ENCODE measurements around the gene RRP1.

The RRP1 gene

GRCh38 chr21:43847301-43847700 is 57.9 kb downstream of the RRP1 start:
- H3K4me1 ChIP-seq (ENCODE audit: control insufficient read depth, insufficient read depth, low read length, poor library complexity, severe bottlenecking): no peaks in the 10 kb centered on the region
- WGBS, 2 experiments (ENCODE audit: insufficient coverage in 2 of 2): 95 to 97% methylated on average over 14 of the region's 14 CpGs
- no peaks in the 10 kb centered on the region for H3K9me3 ChIP-seq (ENCODE audit: control insufficient read depth, low read length)
- no peak overlapping the region for H3K4me3 ChIP-seq (ENCODE audit: extremely low read depth, insufficient read depth, low read length, poor library complexity, severe bottlenecking)
- H3K36me3 ChIP-seq (ENCODE audit: control insufficient read depth, insufficient read depth, low read length): no peaks in the 10 kb centered on the region
- H3K27ac ChIP-seq (ENCODE audit: low read depth, low read length, severe bottlenecking): no peak overlapping the region

- 91 to 96% methylated on average over 8 to 10 of the region's 10 CpGs for WGBS, 2 experiments (ENCODE audit: insufficient coverage in 2 of 2)
- no peak overlapping the region for H3K27ac ChIP-seq (ENCODE audit: low read depth, low read length, severe bottlenecking)
- no peaks in the 10 kb centered on the region for H3K36me3 ChIP-seq (ENCODE audit: control insufficient read depth, insufficient read depth, low read length)
These were observed 59.4 kb downstream of the RRP1 start for GRCh38 chr21:43848771-43849170.

GRCh38 chr21:43849532-43850299 is 60.3 kb downstream of the RRP1 start:
- Histone ChIP-seq H3K4me3 (ENCODE audit: extremely low read depth, insufficient read depth, low read length, poor library complexity, severe bottlenecking) (no peak overlapping the region), H3K27ac (ENCODE audit: low read depth, low read length, severe bottlenecking) (no peak overlapping the region), H3K4me1 (ENCODE audit: control insufficient read depth, insufficient read depth, low read length, poor library complexity, severe bottlenecking) (no peaks in the 10 kb centered on the region), H3K9me3 (ENCODE audit: control insufficient read depth, low read length) (no peaks in the 10 kb centered on the region), H3K36me3 (ENCODE audit: control insufficient read depth, insufficient read depth, low read length) (no peaks in the 10 kb centered on the region)
- WGBS, 2 experiments (ENCODE audit: insufficient coverage in 2 of 2): 83 to 84% methylated on average over 10 to 13 of the region's 13 CpGs

More at GRCh38 chr21:43848771-43849170, 59.4 kb downstream of the RRP1 start:
- H3K4me3 ChIP-seq (ENCODE audit: extremely low read depth, insufficient read depth, low read length, poor library complexity, severe bottlenecking): no peak overlapping the region
- no peaks in the 10 kb centered on the region for H3K9me3 ChIP-seq (ENCODE audit: control insufficient read depth, low read length)
- no peaks in the 10 kb centered on the region for H3K4me1 ChIP-seq (ENCODE audit: control insufficient read depth, insufficient read depth, low read length, poor library complexity, severe bottlenecking)

DNA sequence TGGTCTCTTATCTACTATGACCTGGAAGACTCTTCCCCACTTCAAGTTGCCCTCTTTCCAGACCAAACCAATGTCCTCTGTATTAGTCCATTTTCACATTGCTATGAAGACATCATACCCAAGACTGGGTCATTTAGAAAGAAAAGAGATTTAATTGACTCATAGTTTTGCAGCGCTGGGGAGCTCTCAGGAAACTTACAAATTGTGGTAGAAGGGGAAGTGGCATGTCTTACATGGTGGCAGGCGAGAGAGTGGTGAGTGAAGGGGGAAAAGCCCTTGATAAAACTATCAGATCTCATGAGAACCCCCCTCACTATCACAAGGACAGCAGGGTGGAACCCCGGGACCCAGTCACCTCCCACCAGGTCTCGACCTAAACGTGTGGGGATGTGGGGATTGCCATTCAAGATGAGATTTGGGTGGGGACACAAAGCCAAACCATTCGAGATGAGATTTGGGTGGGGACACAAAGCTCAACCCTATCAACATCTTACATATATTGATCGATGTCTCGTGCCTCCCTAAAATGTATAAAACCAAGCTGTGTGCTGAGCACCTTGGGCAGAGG is 61.4 kb downstream of the RRP1 start:
- WGBS, 2 experiments (ENCODE audit: insufficient coverage in 2 of 2): 80 to 86% methylated on average over 1 to 2 of the region's 8 CpGs
- no peak overlapping the region for H3K27ac ChIP-seq (ENCODE audit: low read depth, low read length, severe bottlenecking)
- H3K9me3 ChIP-seq (ENCODE audit: control insufficient read depth, low read length): no peaks in the 10 kb centered on the region
- H3K36me3 ChIP-seq (ENCODE audit: control insufficient read depth, insufficient read depth, low read length): no peaks in the 10 kb centered on the region
- H3K4me1 ChIP-seq (ENCODE audit: control insufficient read depth, insufficient read depth, low read length, poor library complexity, severe bottlenecking): no peaks in the 10 kb centered on the region
- H3K4me3 ChIP-seq (ENCODE audit: extremely low read depth, insufficient read depth, low read length, poor library complexity, severe bottlenecking): no peak overlapping the region

- 82 to 91% methylated on average over 9 to 10 of the region's 12 CpGs for WGBS, 2 experiments (ENCODE audit: insufficient coverage in 2 of 2)
- no peak overlapping the region for H3K4me3 ChIP-seq (ENCODE audit: extremely low read depth, insufficient read depth, low read length, poor library complexity, severe bottlenecking)
These were observed 62.2 kb downstream of the RRP1 start for GRCh38 chr21:43851593-43851992.

DNA sequence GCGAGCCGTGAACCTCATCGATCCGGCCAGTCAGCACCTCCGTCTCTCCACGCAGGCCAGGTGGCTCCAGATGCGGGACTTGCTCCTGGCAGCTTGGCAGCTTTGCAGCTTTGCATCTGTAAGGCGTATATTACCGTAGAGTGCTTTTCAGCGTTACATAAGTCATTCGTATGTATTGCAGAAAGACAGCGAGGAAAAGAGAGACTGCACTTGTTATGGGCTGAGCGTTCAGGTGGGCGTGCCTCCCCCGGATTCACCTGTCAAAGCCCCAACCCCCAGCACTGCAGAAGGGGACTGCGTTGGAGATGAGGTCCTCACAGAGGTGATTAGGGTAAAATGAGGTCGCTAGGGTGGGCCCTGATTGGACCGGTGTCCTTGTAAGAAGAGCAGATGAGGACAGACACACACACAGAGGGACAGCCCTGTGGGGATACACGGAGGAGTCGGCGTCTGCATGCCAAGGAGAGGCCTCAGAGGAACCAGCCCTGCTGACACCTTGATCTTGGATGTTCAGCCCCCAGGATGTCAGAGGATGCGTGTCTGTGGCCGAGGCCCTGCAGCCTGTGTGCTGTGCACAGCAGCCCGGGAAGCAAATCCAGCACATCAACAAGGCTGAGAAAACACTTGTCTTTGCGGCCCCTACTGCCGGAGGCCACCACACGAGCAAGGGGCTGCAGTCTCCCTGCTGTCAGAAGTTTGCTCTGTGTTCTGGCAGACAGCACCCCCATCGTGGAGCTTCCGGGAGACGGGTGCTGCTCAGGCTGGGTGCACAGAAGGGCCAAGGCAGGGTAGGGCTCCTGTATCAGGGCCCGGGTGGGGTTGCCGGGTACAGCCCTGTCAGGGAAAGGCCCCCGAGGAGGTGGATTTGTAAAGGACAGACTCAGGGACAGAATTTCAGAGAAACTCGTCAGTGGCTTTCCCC is 64.7 kb downstream of the RRP1 start:
- Histone ChIP-seq H3K27ac (ENCODE audit: low read depth, low read length, severe bottlenecking) (no peak overlapping the region), H3K36me3 (ENCODE audit: control insufficient read depth, insufficient read depth, low read length) (no peaks in the 10 kb centered on the region), H3K9me3 (ENCODE audit: control insufficient read depth, low read length) (no peaks in the 10 kb centered on the region), H3K4me3 (ENCODE audit: extremely low read depth, insufficient read depth, low read length, poor library complexity, severe bottlenecking) (no peak overlapping the region), H3K4me1 (ENCODE audit: control insufficient read depth, insufficient read depth, low read length, poor library complexity, severe bottlenecking) (no peaks in the 10 kb centered on the region)
- 86 to 88% methylated on average over 30 to 32 of the region's 34 CpGs for WGBS, 2 experiments (ENCODE audit: insufficient coverage in 2 of 2)

More at GRCh38 chr21:43851593-43851992, 62.2 kb downstream of the RRP1 start:
- Histone ChIP-seq H3K36me3 (ENCODE audit: control insufficient read depth, insufficient read depth, low read length) (no peaks in the 10 kb centered on the region), H3K4me1 (ENCODE audit: control insufficient read depth, insufficient read depth, low read length, poor library complexity, severe bottlenecking) (no peaks in the 10 kb centered on the region), H3K9me3 (ENCODE audit: control insufficient read depth, low read length) (no peaks in the 10 kb centered on the region), H3K27ac (ENCODE audit: low read depth, low read length, severe bottlenecking) (no peak overlapping the region)
